ENCODE data around the gene MYEOV.

DNA sequence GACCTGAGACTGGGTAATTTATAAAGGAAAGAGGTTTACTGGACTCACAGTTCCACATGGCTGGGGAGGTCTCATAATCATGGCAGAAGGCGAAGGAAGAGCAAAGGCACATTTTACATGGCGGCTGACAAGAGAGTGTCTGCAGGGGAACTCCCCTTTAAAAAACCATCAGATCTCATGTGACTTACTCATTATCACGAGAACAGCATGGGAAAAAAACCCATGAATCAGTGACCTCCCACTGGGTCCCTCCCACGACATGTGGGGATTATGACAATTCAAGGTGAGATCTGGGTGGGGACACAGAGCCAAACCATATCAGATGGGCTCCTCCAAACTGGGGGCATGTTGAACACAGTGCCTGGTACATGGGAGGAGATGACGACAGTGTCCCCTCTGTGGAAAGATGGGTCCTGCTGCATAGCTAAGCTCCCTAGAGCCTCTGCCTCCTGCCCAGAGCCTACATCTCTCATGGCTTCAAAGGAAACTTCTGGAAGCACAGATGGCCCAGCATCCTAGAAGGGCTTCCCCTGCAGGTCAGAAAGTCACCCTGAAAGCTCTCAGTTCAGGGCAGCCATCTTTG is 46.1 kb downstream of the MYEOV start:
- no peak for TF ChIP-seq CTCF (IDR thresholded peaks at IDR 0.05 in 4 of 5, conservative IDR thresholded peaks at IDR 0.05 in 1 of 5)
- no peak for TF ChIP-seq POLR2A (IDR thresholded peaks at IDR 0.05)

Measured in gastrocnemius medialis (tissue), 4 donors.